Measurements from ENCODE around the gene TBC1D3K.
"Not testable (repeated sequence)": the region's sequence is repeated elsewhere in the genome, so short reads cannot be mapped to it uniquely, and the experiment has no call there.

Gene TBC1D3K

GRCh38 chr17:37924115-37924514, at the start of gene TBC1D3K:
TSS of gene TBC1D3K (plus strand) at chr17:37924415. CDS start at chr17:37926000, 1,585 bp downstream.
- not testable (repeated sequence) for DNase-seq

- DNase-seq: peak in 1 of 2 experiments; percentile 0
Observed at GRCh38 chr17:37884516-37884915, 39.7 kb upstream of the TBC1D3K start.

GRCh38 chr17:37885136-37885535, 39.1 kb upstream of the TBC1D3K start:
- no peak for DNase-seq

GRCh38 chr17:37888881-37889280, 35.3 kb upstream of the TBC1D3K start:
- no peak for DNase-seq

- not testable (repeated sequence) for DNase-seq
Observed at GRCh38 chr17:37896961-37897360, 27.3 kb upstream of the TBC1D3K start.
